GM21786 (cell line): ENCODE data around the gene CCDC71L.
"Not testable (repeated sequence)": the region's sequence is repeated elsewhere in the genome, so short reads cannot be mapped to it uniquely, and the experiment has no call there.

ENCODE experiments used
- ATAC-seq: cut with Tn5 transposase; IDR thresholded peaks from one replicate; pipeline ENCODE4 v1.9.1; 2021; ENCODE audit not compliant: unreplicated experiment

The CCDC71L gene

GRCh38 chr7:106660862-106661720 lies at the start of gene CCDC71L:
Gene CCDC71L (minus strand): TSS chr7:106661158. CDS start chr7:106660896, 262 bp downstream.
- ATAC-seq, result peak; percentile 67

GRCh38 chr7:106709604-106710003 lies 48.6 kb upstream of the CCDC71L start:
- ATAC-seq, result not testable (repeated sequence)

GRCh38 chr7:106704000-106704840 lies 43.3 kb upstream of the CCDC71L start:
- ATAC-seq, result peak; percentile 84

- no peak for ATAC-seq
Observed at GRCh38 chr7:106693677-106694353, 32.9 kb upstream of the CCDC71L start.

GRCh38 chr7:106692450-106693051 lies 31.6 kb upstream of the CCDC71L start:
- ATAC-seq, result no peak

- ATAC-seq, result not testable (repeated sequence)
Observed at GRCh38 chr7:106688161-106688560, 27.2 kb upstream of the CCDC71L start.

GRCh38 chr7:106683941-106684340 lies 23.0 kb upstream of the CCDC71L start:
- ATAC-seq, result no peak

GRCh38 chr7:106681815-106682495 lies 21.0 kb upstream of the CCDC71L start:
- no peak for ATAC-seq

- peak; percentile 70 for ATAC-seq
Observed at GRCh38 chr7:106679153-106679931, 18.4 kb upstream of the CCDC71L start.

GRCh38 chr7:106678795-106679152 lies 17.8 kb upstream of the CCDC71L start:
- ATAC-seq, result no peak

- not testable (repeated sequence) for ATAC-seq
Observed at GRCh38 chr7:106676506-106676905, 15.5 kb upstream of the CCDC71L start.

- not testable (repeated sequence) for ATAC-seq
Observed at GRCh38 chr7:106673688-106674087, 12.7 kb upstream of the CCDC71L start.

GRCh38 chr7:106671930-106672329 lies 11.0 kb upstream of the CCDC71L start:
- not testable (repeated sequence) for ATAC-seq

GRCh38 chr7:106671160-106671559 lies 10.2 kb upstream of the CCDC71L start:
- no peak for ATAC-seq

- no peak for ATAC-seq
Observed at GRCh38 chr7:106668861-106669524, 8.0 kb upstream of the CCDC71L start.

GRCh38 chr7:106666353-106666752 lies 5.4 kb upstream of the CCDC71L start:
- ATAC-seq, result no peak

GRCh38 chr7:106664343-106664742 lies 3.4 kb upstream of the CCDC71L start:
- no peak for ATAC-seq

- ATAC-seq, result peak; percentile 61
Observed at GRCh38 chr7:106659963-106660861, 746 bp downstream of the CCDC71L start.
